Dermis microvascular lymphatic vessel endothelial cell (primary cell): ENCODE measurements around the gene CBARP. TPM values are rescaled to one million over a fixed set of nuclear protein-coding genes. Genes with fewer than 3 reads are reported as not detected.

Experiments used
- DNase-seq, 2 donors: peaks; one replicate each; pipeline versions ENCODE4 v3.0.0 to v3.0.0-alpha.2; 2010; ENCODE audit warnings: low read depth in 2 of 2
- total RNA-seq: library from RNA; depleted of rRNA; stranded (reverse); fragments of >200 nt; gene quantifications from 2 replicates; pipeline ENCODE4 v1.2.1, GENCODE V29; 2014

Gene CBARP
- total RNA-seq, 1 donor from 2014 or later = 0.64 TPM

GRCh38 chr19:1240925-1241324 lies 3.1 kb upstream of the CBARP start:
- DNase-seq = no peak

GRCh38 chr19:1239796-1240737 lies 2.3 kb upstream of the CBARP start:
- peak; percentile 78 to 91 for DNase-seq

GRCh38 chr19:1239420-1239795 lies 1.6 kb upstream of the CBARP start:
- DNase-seq = no peak

- no peak for DNase-seq
Observed at GRCh38 chr19:1238369-1239303, 831 bp upstream of the CBARP start.

GRCh38 chr19:1237027-1237659 lies 662 bp downstream of the CBARP start:
- DNase-seq = peak in 1 of 2 donors; percentile 39

GRCh38 chr19:1236576-1236975 lies 1.2 kb downstream of the CBARP start:
- no peak for DNase-seq

GRCh38 chr19:1235625-1236538 lies 1.9 kb downstream of the CBARP start:
- DNase-seq = no peak

GRCh38 chr19:1234955-1235380 lies 2.8 kb downstream of the CBARP start:
- DNase-seq = no peak

- DNase-seq = no peak
Observed at GRCh38 chr19:1234051-1234954, 3.5 kb downstream of the CBARP start.

GRCh38 chr19:1233115-1233667 lies 4.6 kb downstream of the CBARP start:
- no peak for DNase-seq

- DNase-seq = peak; percentile 64 to 74
Observed at GRCh38 chr19:1232652-1233072, 5.1 kb downstream of the CBARP start.

- no peak for DNase-seq
Observed at GRCh38 chr19:1231729-1232637, 5.8 kb downstream of the CBARP start.

- DNase-seq = no peak
Observed at GRCh38 chr19:1230783-1231489, 6.9 kb downstream of the CBARP start.

- DNase-seq = no peak
Observed at GRCh38 chr19:1229924-1230782, 7.7 kb downstream of the CBARP start.

GRCh38 chr19:1229056-1229923 lies 8.5 kb downstream of the CBARP start:
- DNase-seq = no peak
